CD4-positive, alpha-beta memory T cell (primary cell): ENCODE results near the gene PTPA. TPM values are rescaled to one million over a fixed set of nuclear protein-coding genes. Genes with fewer than 3 reads are reported as not detected.

Source experiments
- CTCF ChIA-PET: fragments of 350-600 bp; sonication (Branson Sonifier 250); formaldehyde crosslinking; loops from one replicate; lab custom pipeline; 2021; ENCODE audit warnings: inconsistent platforms; ENCODE audit not compliant: partially characterized antibody; lab: Charles Lee
- POLR2A ChIA-PET: fragments of 350-600 bp; sonication (Branson Sonifier 250); formaldehyde crosslinking; loops from one replicate; lab custom pipeline; 2021; ENCODE audit not compliant: partially characterized antibody; lab: Charles Lee
- DNase-seq, 5 donors: peaks; one replicate each; pipeline versions ENCODE4 v3.0.0 to v3.0.0-alpha.2; 2020 to 2022; ENCODE audit warnings: mixed read lengths in 1 of 5
- H3K27ac ChIP-seq: one replicate; pipeline ENCODE4 v1.7.0; 2013; ENCODE audit warnings: low read depth, low read length
- H3K27me3 ChIP-seq: 2 replicates; pipeline ENCODE4 v1.7.0; 2013; ENCODE audit warnings: mild to moderate bottlenecking, low read length, moderate library complexity; ENCODE audit not compliant: insufficient read depth
- H3K36me3 ChIP-seq: 2 replicates; pipeline ENCODE4 v1.7.0; 2013; ENCODE audit warnings: mild to moderate bottlenecking, low read length, moderate library complexity; ENCODE audit not compliant: insufficient read depth
- H3K4me1 ChIP-seq: 2 replicates; pipeline ENCODE4 v1.7.0; 2013; ENCODE audit warnings: mild to moderate bottlenecking, low read length, moderate library complexity; ENCODE audit not compliant: insufficient read depth
- H3K4me3 ChIP-seq, 2 donors: one replicate each; pipeline ENCODE4 v1.7.0; 2013; ENCODE audit warnings: low read length in 2 of 2, mild to moderate bottlenecking in 1 of 2
- H3K9me3 ChIP-seq, 2 donors: one replicate each; pipeline ENCODE4 v1.7.0; 2013; ENCODE audit warnings: low read length in 2 of 2, control low read depth in 1 of 2; ENCODE audit not compliant: control insufficient read depth in 1 of 2
- H3K27ac Mint-ChIP-seq, 7 donors: one replicate each; pipeline ENCODE4 v1.8.0; 2020 to 2021; ENCODE audit warnings: mixed read lengths in 7 of 7, mild to moderate bottlenecking in 6 of 7, inconsistent platforms in 3 of 7, moderate library complexity in 3 of 7
- H3K27me3 Mint-ChIP-seq, 2 donors: one replicate each; pipeline ENCODE4 v1.8.0; 2020 to 2021; ENCODE audit warnings: mixed read lengths in 2 of 2
- H3K36me3 Mint-ChIP-seq, 2 donors: one replicate each; pipeline ENCODE4 v1.8.0; 2020 to 2021; ENCODE audit warnings: mixed read lengths in 2 of 2, inconsistent platforms in 1 of 2, mild to moderate bottlenecking in 1 of 2
- H3K4me1 Mint-ChIP-seq, 4 donors: one replicate each; pipeline ENCODE4 v1.8.0; 2020 to 2021; ENCODE audit warnings: mixed read lengths in 4 of 4, mild to moderate bottlenecking in 1 of 4
- H3K4me3 Mint-ChIP-seq, 8 donors: one replicate each; pipeline ENCODE4 v1.8.0; 2020 to 2021; ENCODE audit warnings: mixed read lengths in 8 of 8, mild to moderate bottlenecking in 7 of 8, moderate library complexity in 6 of 8, inconsistent platforms in 3 of 8
- H3K9me3 Mint-ChIP-seq, 8 donors: one replicate each; pipeline ENCODE4 v1.8.0; 2020 to 2021; ENCODE audit warnings: mixed read lengths in 8 of 8, mild to moderate bottlenecking in 5 of 8, inconsistent platforms in 3 of 8, moderate library complexity in 1 of 8
- intact Hi-C: fragments of 100-400 bp; cut with micrococcal nuclease; formaldehyde crosslinking; loops from one replicate; pipeline ENCODE4 v1.15.1; 2023
- polyA plus RNA-seq, 2 donors: library from polyadenylated mRNA; unstranded; fragments of 300-500 nt; fragmentation: Illumina TruSeq; gene quantifications; one replicate each; pipeline ENCODE4 v1.2.3, GENCODE V29; 2021
- total RNA-seq, 2 experiments: library from RNA; stranded (reverse); gene quantifications; one replicate each; pipeline ENCODE4 v1.2.3, GENCODE V29; 2021

The PTPA gene
- total RNA-seq (10 to 100 TPM; 49.0 to 51.3 TPM), polyA plus RNA-seq (10 to 100 TPM; 10.8 to 14.1 TPM)

- Histone ChIP-seq H3K27ac (peak within 1 kb of the TSS; percentile 84), H3K9me3 (no peaks in the 10 kb centered on the region), H3K4me1 (peaks cover 40% of the 10 kb centered on the region), H3K36me3 (no peaks in the 10 kb centered on the region), H3K27me3 (no peaks in the 10 kb centered on the region), H3K4me3 (peak within 1 kb of the TSS; percentile 90 to 93)
- intact Hi-C loops: loop anchor here (1.0 to 2.0 kb wide), 4 partner anchors 28 to 82 kb away; partner anchors contain the start of genes DOLPP1, MIGA2 and SH3GLB2
- H3K4me1 Mint-ChIP-seq: peaks cover 17 to 46% (median 29%) of the 10 kb centered on the region in 4 donors
- H3K36me3 Mint-ChIP-seq: peaks cover 3 to 4% of the 10 kb centered on the region in 2 donors
- DNase-seq: peak; percentile 90 to 96 (median 91)
- H3K27ac Mint-ChIP-seq: peak within 1 kb of the TSS; percentile 83 to 97 (median 96)
- H3K4me3 Mint-ChIP-seq: peak within 1 kb of the TSS; percentile 92 to 99 (median 94)
- ChIA-PET POLR2A (interaction anchor here (0.6 to 4.5 kb wide), 18 partner anchors 12 to 1126 kb away, joined by 3 to 22 read pairs (median 4); partner anchors contain the start of genes DOLPP1, IER5L, MIGA2 and NTMT1), CTCF (interaction anchor here (1.4 to 5.4 kb wide), 3 partner anchors 11 to 513 kb away, joined by 3 to 31 read pairs (median 7); no protein-coding TSS in a partner anchor)
- peaks cover 0 to 1% (median 0%) of the 10 kb centered on the region in 8 donors for H3K9me3 Mint-ChIP-seq
- H3K27me3 Mint-ChIP-seq: no peaks in the 10 kb centered on the region
Measured at GRCh38 chr9:129110740-129111527, at the start of gene PTPA, which contains the start of gene CRAT. Gene PTPA (plus strand): TSS chr9:129111415. CDS start chr9:129111601, 186 bp downstream. Gene CRAT (minus strand): TSS chr9:129110793. CDS start chr9:129110509, 284 bp downstream.

- Mint-ChIP-seq H3K4me1 (peaks cover 0 to under 1% (median 0%) of the 10 kb centered on the region in 4 donors), H3K9me3 (peaks cover 0 to 2% (median 0%) of the 10 kb centered on the region in 8 donors), H3K27me3 (no peaks in the 10 kb centered on the region), H3K27ac (no peak overlapping the region), H3K36me3 (peaks cover 16 to 39% of the 10 kb centered on the region in 2 donors), H3K4me3 (no peak overlapping the region)
- no peaks in the 10 kb centered on the region for H3K27me3 ChIP-seq
- no peak overlapping the region for H3K4me3 ChIP-seq
- no peak overlapping the region for H3K27ac ChIP-seq
- H3K4me1 ChIP-seq: peaks cover 3% of the 10 kb centered on the region
- intact Hi-C loops: no loop called here
- H3K36me3 ChIP-seq: peaks cover 47% of the 10 kb centered on the region
- no peaks in the 10 kb centered on the region for H3K9me3 ChIP-seq
- ChIA-PET CTCF (no interaction called here), POLR2A (no interaction called here)
- DNase-seq: no peak
Measured at GRCh38 chr9:129063061-129063460, 48.2 kb upstream of the PTPA start.

GRCh38 chr9:129064499-129064908, 46.7 kb upstream of the PTPA start:
- ChIA-PET CTCF (no interaction called here), POLR2A (no interaction called here)
- H3K4me1 ChIP-seq: peaks cover 17% of the 10 kb centered on the region
- no peaks in the 10 kb centered on the region for H3K9me3 ChIP-seq
- no peak overlapping the region for H3K27ac ChIP-seq
- Mint-ChIP-seq H3K27ac (peak overlapping the region in 1 of 7 donors; percentile 36), H3K4me1 (peaks cover 7 to 13% (median 10%) of the 10 kb centered on the region in 4 donors), H3K36me3 (peaks cover 16 to 39% of the 10 kb centered on the region in 2 donors), H3K9me3 (no peaks in the 10 kb centered on the region), H3K27me3 (no peaks in the 10 kb centered on the region), H3K4me3 (no peak overlapping the region)
- no peaks in the 10 kb centered on the region for H3K27me3 ChIP-seq
- no peak overlapping the region for H3K4me3 ChIP-seq
- peaks cover 41% of the 10 kb centered on the region for H3K36me3 ChIP-seq
- intact Hi-C loops: no loop called here
- no peak for DNase-seq

GRCh38 chr9:129068110-129068509, 43.1 kb upstream of the PTPA start:
- POLR2A ChIA-PET: interaction anchor here (0.8 to 1.4 kb wide), 2 partner anchors 13 to 33 kb away, joined by 3 to 7 read pairs; partner anchors contain the start of gene DOLPP1
- H3K27ac ChIP-seq: peak overlapping the region; percentile 49
- H3K27me3 Mint-ChIP-seq: no peaks in the 10 kb centered on the region
- intact Hi-C loops: no loop called here
- no peak for DNase-seq
- peaks cover 12 to 42% (median 21%) of the 10 kb centered on the region in 4 donors for H3K4me1 Mint-ChIP-seq
- H3K4me1 ChIP-seq: peaks cover 49% of the 10 kb centered on the region
- peaks cover 16 to 30% of the 10 kb centered on the region in 2 donors for H3K36me3 Mint-ChIP-seq
- H3K4me3 Mint-ChIP-seq: no peak overlapping the region
- H3K27ac Mint-ChIP-seq: peak overlapping the region in 4 of 7 donors; percentile 63 to 88 (median 75)
- no peaks in the 10 kb centered on the region for H3K27me3 ChIP-seq
- no peaks in the 10 kb centered on the region for H3K9me3 Mint-ChIP-seq
- peaks cover 26% of the 10 kb centered on the region for H3K36me3 ChIP-seq
- CTCF ChIA-PET: interaction anchor here (1.0 kb wide), 1 partner anchor 10 kb away, joined by 3 read pairs; no protein-coding TSS in a partner anchor
- no peaks in the 10 kb centered on the region for H3K9me3 ChIP-seq
- H3K4me3 ChIP-seq: no peak overlapping the region

- peak; percentile 51 to 67 (median 58) for DNase-seq
- H3K9me3 Mint-ChIP-seq: no peaks in the 10 kb centered on the region
- peaks cover 11 to 25% of the 10 kb centered on the region in 2 donors for H3K36me3 Mint-ChIP-seq
- Histone ChIP-seq H3K36me3 (peaks cover 22% of the 10 kb centered on the region), H3K4me1 (peaks cover 56% of the 10 kb centered on the region), H3K27ac (peak overlapping the region; percentile 49), H3K4me3 (no peak overlapping the region), H3K27me3 (no peaks in the 10 kb centered on the region), H3K9me3 (no peaks in the 10 kb centered on the region)
- ChIA-PET POLR2A (interaction anchor here (1.3 to 3.3 kb wide), 4 partner anchors 9 to 167 kb away, joined by 3 to 19 read pairs (median 4); partner anchors contain the start of genes DOLPP1 and MIGA2), CTCF (interaction anchor here (0.9 kb wide), 1 partner anchor 33 kb away, joined by 3 read pairs; the partner anchor contains the start of gene MIGA2)
- H3K4me3 Mint-ChIP-seq: peak overlapping the region in 7 of 8 donors; percentile 15 to 71 (median 54)
- intact Hi-C loops: no loop called here
- peaks cover 14 to 51% (median 26%) of the 10 kb centered on the region in 4 donors for H3K4me1 Mint-ChIP-seq
- peak overlapping the region; percentile 72 to 92 (median 83) for H3K27ac Mint-ChIP-seq
- no peaks in the 10 kb centered on the region for H3K27me3 Mint-ChIP-seq
Measured at GRCh38 chr9:129068990-129069861, 42.0 kb upstream of the PTPA start.

- POLR2A ChIA-PET: interaction anchor here (1.3 to 3.3 kb wide), 4 partner anchors 8 to 168 kb away, joined by 3 to 19 read pairs (median 4); partner anchors contain the start of genes DOLPP1 and MIGA2
- H3K4me1 ChIP-seq: peaks cover 61% of the 10 kb centered on the region
- H3K4me3 ChIP-seq: no peak overlapping the region
- H3K27me3 ChIP-seq: no peaks in the 10 kb centered on the region
- H3K4me3 Mint-ChIP-seq: peak overlapping the region in 2 of 8 donors; percentile 15 to 71
- CTCF ChIA-PET: interaction anchor here (0.9 kb wide), 1 partner anchor 34 kb away, joined by 3 read pairs; the partner anchor contains the start of gene MIGA2
- peak overlapping the region in 5 of 7 donors; percentile 73 to 91 (median 83) for H3K27ac Mint-ChIP-seq
- no peaks in the 10 kb centered on the region for H3K9me3 ChIP-seq
- H3K36me3 ChIP-seq: peaks cover 18% of the 10 kb centered on the region
- peaks cover 11 to 22% of the 10 kb centered on the region in 2 donors for H3K36me3 Mint-ChIP-seq
- H3K27ac ChIP-seq: no peak overlapping the region
- H3K27me3 Mint-ChIP-seq: no peaks in the 10 kb centered on the region
- H3K4me1 Mint-ChIP-seq: peaks cover 14 to 54% (median 28%) of the 10 kb centered on the region in 4 donors
- intact Hi-C loops: no loop called here
- DNase-seq: no peak
- no peaks in the 10 kb centered on the region for H3K9me3 Mint-ChIP-seq
Measured at GRCh38 chr9:129069862-129070641, 41.2 kb upstream of the PTPA start.
